HepG2 (cell line): ENCODE results near the gene GLIPR1. TPM values are rescaled to one million over a fixed set of nuclear protein-coding genes. Genes with fewer than 3 reads are reported as not detected.
A peak's percentile ranks its signal among the peaks of the same experiment; 100 is the strongest.

Experiments used
- GATA4 ChIP-seq: sonication (generic); IDR thresholded peaks from 2 replicates; pipeline ENCODE4 v1.6.1; 2016; ENCODE audit warnings: antibody characterized with exemption, low read depth, borderline replicate concordance
- MTF1 ChIP-seq: sonication (generic); formaldehyde crosslinking; IDR thresholded peaks from 2 replicates; pipeline ENCODE4 v1.5.0; 2020; ENCODE audit warnings: missing genetic modification reagents
- STAG1 ChIP-seq: sonication (generic); formaldehyde crosslinking; IDR thresholded peaks from 2 replicates; pipeline ENCODE4 v1.4.0; 2020; ENCODE audit warnings: missing genetic modification reagents
- ZBTB1 ChIP-seq: sonication (generic); formaldehyde crosslinking; IDR thresholded peaks from 2 replicates; pipeline ENCODE4 v1.4.0; 2020; ENCODE audit warnings: missing genetic modification reagents, borderline replicate concordance
- ZNF20 ChIP-seq: sonication (generic); formaldehyde crosslinking; IDR thresholded peaks from 2 replicates; pipeline ENCODE4 v1.4.0; 2020; ENCODE audit warnings: mild to moderate bottlenecking, moderate library complexity, missing genetic modification reagents
- ZNF263 ChIP-seq: sonication (generic); formaldehyde crosslinking; IDR thresholded peaks from 2 replicates; pipeline ENCODE4 v1.4.0; 2020; ENCODE audit warnings: missing genetic modification reagents
- ZNF317 ChIP-seq: sonication (generic); formaldehyde crosslinking; IDR thresholded peaks from 2 replicates; pipeline ENCODE4 v1.5.0; 2020; ENCODE audit warnings: mild to moderate bottlenecking, missing genetic modification reagents
- ZNF547 ChIP-seq: sonication (generic); formaldehyde crosslinking; IDR thresholded peaks from 2 replicates; pipeline ENCODE4 v1.5.1; 2020; ENCODE audit warnings: mild to moderate bottlenecking, missing genetic modification reagents
- ZNF83 ChIP-seq: sonication (generic); formaldehyde crosslinking; IDR thresholded peaks from 2 replicates; pipeline ENCODE4 v1.4.0; 2020; ENCODE audit warnings: missing genetic modification reagents, mild to moderate bottlenecking, borderline replicate concordance
- polyA plus RNA-seq, 8 experiments: library from polyadenylated mRNA; depleted of rRNA in 3 of 8; stranded (reverse) in 7 of 8; unstranded in 1 of 8; fragments of >200 nt; fragmentation: Illumina TruSeq in 4 of 8; extraction: Trizol in 4 of 8; gene quantifications; 2 replicates each; pipeline versions ENCODE4 v1.2.1 to v1.2.3, GENCODE V29; 2011 to 2016; ENCODE audit warnings: low read depth in 4 of 8, missing spikeins in 1 of 8, mixed read lengths in 1 of 8; ENCODE audit not compliant: insufficient read depth in 1 of 8
- total RNA-seq, 5 experiments: library from RNA; depleted of rRNA; stranded (reverse); fragments of >200 nt; fragmentation: Illumina TruSeq; extraction: Trizol; gene quantifications; 2 replicates each; pipeline ENCODE4 v1.2.3, GENCODE V29; 2016; ENCODE audit warnings: low read depth in 1 of 5
- TF ChIP-seq, protein P1 (sequence below): sonication (generic); formaldehyde crosslinking; IDR thresholded peaks from 2 replicates; pipeline ENCODE4 v1.4.0; 2020; ENCODE audit warnings: missing genetic modification reagents, borderline replicate concordance
- TF ChIP-seq, protein P2 (sequence below): sonication (generic); formaldehyde crosslinking; IDR thresholded peaks from 2 replicates; pipeline ENCODE4 v1.5.1; 2020; ENCODE audit warnings: mild to moderate bottlenecking, missing genetic modification reagents, borderline replicate concordance
- TF ChIP-seq, protein P3 (sequence below), 2 experiments: fragments of 450-650 bp in 1 of 2; sonication (generic) in 1 of 2; formaldehyde crosslinking; IDR thresholded peaks; 2 replicates each; pipeline versions ENCODE4 v1.5.0 to v1.8.0; 2020 to 2022; ENCODE audit warnings: mild to moderate bottlenecking in 1 of 2, missing genetic modification reagents in 1 of 2
- TF ChIP-seq, protein P4 (sequence below), 2 experiments: sonication (generic) in 1 of 2; formaldehyde crosslinking in 1 of 2; IDR thresholded peaks; 2 replicates each; pipeline versions ENCODE4 v1.4.0 to v1.6.1; 2018 to 2020; ENCODE audit warnings: missing genetic modification reagents in 2 of 2, borderline replicate concordance in 1 of 2, low read depth in 1 of 2, mild to moderate bottlenecking in 1 of 2, missing biosample characterization in 1 of 2

GLIPR1 gene
- total and polyA plus RNA-seq, 2 of the 13 experiments (the other 11 are each of a cell fraction or from before 2014, with no cell fraction given), result 1.9 to 5.0 TPM

DNA sequence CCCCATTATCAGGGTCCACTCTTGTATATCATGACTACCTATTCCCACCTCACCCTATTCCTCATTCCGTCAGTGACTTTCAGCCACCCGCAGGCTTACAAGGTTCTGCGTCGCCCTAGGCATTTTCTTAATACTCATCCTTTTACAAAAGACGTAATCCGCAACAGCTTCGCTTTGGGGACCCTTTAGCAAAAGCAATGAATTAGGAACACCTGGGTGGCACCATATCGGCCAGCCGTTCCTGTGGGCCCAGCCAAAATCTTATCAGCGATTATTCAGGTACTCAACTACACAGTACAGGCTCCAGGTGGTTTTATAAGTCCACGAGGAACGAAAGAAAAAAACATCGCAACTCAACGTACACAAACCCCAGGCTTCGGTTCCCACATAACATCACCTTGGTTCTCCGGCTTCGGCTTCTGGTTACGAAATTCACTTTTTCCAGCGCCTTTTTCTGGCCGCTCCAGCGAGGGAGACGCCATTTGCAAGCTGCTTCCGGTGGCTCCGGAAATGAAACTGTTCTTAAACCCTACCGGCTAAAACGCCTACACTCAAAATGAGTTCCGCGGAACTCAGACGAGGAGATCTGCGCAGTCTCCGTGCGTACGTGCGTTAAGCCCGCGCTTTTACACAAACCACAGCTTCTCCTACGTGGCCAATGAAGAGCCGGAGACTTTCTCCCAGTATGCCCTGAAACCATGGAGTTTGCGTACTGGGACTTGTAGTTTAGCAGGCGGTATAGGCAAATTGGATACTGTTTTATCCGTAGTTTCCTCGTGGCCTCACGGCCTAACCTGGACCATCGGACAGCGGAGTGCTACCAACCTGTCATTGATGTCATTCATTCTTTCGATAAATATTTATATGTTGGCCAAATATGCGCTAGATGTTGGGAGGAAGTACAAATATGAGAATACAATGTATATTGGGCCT, 30.8 kb downstream of the GLIPR1 start, which contains the start of gene KRR1 (continued):
- 0 out of 2 replicates have a peak, but pooled peaks have one; percentile 51 for TF ChIP-seq ZNF83 (CRISPR knock-in tag)
- TF ChIP-seq, protein P1, sequence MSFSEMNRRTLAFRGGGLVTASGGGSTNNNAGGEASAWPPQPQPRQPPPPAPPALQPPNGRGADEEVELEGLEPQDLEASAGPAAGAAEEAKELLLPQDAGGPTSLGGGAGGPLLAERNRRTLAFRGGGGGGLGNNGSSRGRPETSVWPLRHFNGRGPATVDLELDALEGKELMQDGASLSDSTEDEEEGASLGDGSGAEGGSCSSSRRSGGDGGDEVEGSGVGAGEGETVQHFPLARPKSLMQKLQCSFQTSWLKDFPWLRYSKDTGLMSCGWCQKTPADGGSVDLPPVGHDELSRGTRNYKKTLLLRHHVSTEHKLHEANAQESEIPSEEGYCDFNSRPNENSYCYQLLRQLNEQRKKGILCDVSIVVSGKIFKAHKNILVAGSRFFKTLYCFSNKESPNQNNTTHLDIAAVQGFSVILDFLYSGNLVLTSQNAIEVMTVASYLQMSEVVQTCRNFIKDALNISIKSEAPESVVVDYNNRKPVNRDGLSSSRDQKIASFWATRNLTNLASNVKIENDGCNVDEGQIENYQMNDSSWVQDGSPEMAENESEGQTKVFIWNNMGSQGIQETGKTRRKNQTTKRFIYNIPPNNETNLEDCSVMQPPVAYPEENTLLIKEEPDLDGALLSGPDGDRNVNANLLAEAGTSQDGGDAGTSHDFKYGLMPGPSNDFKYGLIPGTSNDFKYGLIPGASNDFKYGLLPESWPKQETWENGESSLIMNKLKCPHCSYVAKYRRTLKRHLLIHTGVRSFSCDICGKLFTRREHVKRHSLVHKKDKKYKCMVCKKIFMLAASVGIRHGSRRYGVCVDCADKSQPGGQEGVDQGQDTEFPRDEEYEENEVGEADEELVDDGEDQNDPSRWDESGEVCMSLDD (CRISPR knock-in tag), result no peak; the same call in 1 of the 2 replicates
- peak; percentile 93 for TF ChIP-seq ZNF547 (CRISPR knock-in tag)
- TF ChIP-seq ZNF20 (CRISPR knock-in tag), result peak; percentile 83; the same call in 1 of the 2 replicates
- peak; percentile 89 for TF ChIP-seq ZNF317 (CRISPR knock-in tag)
- TF ChIP-seq, protein P2, sequence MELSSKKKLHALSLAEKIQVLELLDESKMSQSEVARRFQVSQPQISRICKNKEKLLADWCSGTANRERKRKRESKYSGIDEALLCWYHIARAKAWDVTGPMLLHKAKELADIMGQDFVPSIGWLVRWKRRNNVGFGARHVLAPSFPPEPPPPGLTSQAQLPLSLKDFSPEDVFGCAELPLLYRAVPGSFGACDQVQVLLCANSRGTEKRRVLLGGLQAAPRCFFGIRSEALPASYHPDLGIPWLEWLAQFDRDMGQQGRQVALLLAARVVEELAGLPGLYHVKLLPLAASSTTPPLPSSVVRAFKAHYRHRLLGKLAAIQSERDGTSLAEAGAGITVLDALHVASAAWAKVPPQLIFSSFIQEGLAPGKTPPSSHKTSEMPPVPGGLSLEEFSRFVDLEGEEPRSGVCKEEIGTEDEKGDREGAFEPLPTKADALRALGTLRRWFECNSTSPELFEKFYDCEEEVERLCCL (CRISPR knock-in tag), result no peak
- TF ChIP-seq, protein P3, sequence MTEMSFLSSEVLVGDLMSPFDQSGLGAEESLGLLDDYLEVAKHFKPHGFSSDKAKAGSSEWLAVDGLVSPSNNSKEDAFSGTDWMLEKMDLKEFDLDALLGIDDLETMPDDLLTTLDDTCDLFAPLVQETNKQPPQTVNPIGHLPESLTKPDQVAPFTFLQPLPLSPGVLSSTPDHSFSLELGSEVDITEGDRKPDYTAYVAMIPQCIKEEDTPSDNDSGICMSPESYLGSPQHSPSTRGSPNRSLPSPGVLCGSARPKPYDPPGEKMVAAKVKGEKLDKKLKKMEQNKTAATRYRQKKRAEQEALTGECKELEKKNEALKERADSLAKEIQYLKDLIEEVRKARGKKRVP (CRISPR knock-in tag; IDR thresholded peaks at IDR 0.05), result peak in 1 of 2 experiments; percentile 39; a peak in 1 of 4 replicates
- TF ChIP-seq, protein P4, sequence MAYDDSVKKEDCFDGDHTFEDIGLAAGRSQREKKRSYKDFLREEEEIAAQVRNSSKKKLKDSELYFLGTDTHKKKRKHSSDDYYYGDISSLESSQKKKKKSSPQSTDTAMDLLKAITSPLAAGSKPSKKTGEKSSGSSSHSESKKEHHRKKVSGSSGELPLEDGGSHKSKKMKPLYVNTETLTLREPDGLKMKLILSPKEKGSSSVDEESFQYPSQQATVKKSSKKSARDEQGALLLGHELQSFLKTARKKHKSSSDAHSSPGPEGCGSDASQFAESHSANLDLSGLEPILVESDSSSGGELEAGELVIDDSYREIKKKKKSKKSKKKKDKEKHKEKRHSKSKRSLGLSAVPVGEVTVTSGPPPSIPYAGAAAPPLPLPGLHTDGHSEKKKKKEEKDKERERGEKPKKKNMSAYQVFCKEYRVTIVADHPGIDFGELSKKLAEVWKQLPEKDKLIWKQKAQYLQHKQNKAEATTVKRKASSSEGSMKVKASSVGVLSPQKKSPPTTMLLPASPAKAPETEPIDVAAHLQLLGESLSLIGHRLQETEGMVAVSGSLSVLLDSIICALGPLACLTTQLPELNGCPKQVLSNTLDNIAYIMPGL (CRISPR knock-in tag; IDR thresholded peaks at IDR 0.05; ENCODE audit: borderline replicate concordance in 1 of 2, low read depth in 1 of 2), result peak in 1 of 2 experiments; percentile 88; a peak in 3 of 4 replicates
- TF ChIP-seq MTF1 (CRISPR knock-in tag), result peak; percentile 12; the same call in 1 of the 2 replicates
- TF ChIP-seq ZNF263, result peak; percentile 19; the same call in 1 of the 2 replicates
- TF ChIP-seq GATA4, result peak; percentile 48; the same call in 1 of the 2 replicates
- 0 out of 2 replicates have a peak, but pooled peaks have one; percentile 8 for TF ChIP-seq ZBTB1 (CRISPR knock-in tag)
- TF ChIP-seq STAG1, result peak; percentile 15
